GM23248 (cell line): ENCODE results near the gene TBC1D10A. TPM values are rescaled to one million over a fixed set of nuclear protein-coding genes. Genes with fewer than 3 reads are reported as not detected.

Source experiments
- DNase-seq: peaks from one replicate; pipeline ENCODE4 v3.0.0-alpha.2; 2015
- H2AFZ ChIP-seq: fragments of 200-600 bp; sonication (generic); 2 replicates; pipeline ENCODE4 v1.6.1; 2016; ENCODE audit warnings: antibody characterized with exemption
- H3F3A ChIP-seq: fragments of 200-600 bp; sonication (generic); 2 replicates; pipeline ENCODE4 v1.6.1; 2016; ENCODE audit warnings: mild to moderate bottlenecking, antibody characterized with exemption, mixed run types; ENCODE audit not compliant: insufficient read depth
- H3K27ac ChIP-seq: fragments of 200-600 bp; sonication (generic); 2 replicates; pipeline ENCODE4 v1.5.1; 2016; ENCODE audit warnings: mild to moderate bottlenecking
- H3K27me3 ChIP-seq: fragments of 200-600 bp; sonication (generic); replicated peaks from 2 replicates; pipeline ENCODE4 v1.6.1; 2016; ENCODE audit warnings: mild to moderate bottlenecking; ENCODE audit not compliant: insufficient read depth
- H3K36me3 ChIP-seq: fragments of 200-600 bp; sonication (generic); 2 replicates; pipeline ENCODE4 v1.6.1; 2016; ENCODE audit warnings: low read depth, mild to moderate bottlenecking
- H3K4me1 ChIP-seq: fragments of 200-600 bp; sonication (generic); 2 replicates; pipeline ENCODE4 v1.6.1; 2016; ENCODE audit warnings: mild to moderate bottlenecking; ENCODE audit not compliant: insufficient read depth
- H3K4me2 ChIP-seq: fragments of 200-600 bp; sonication (generic); one replicate; pipeline ENCODE4 v1.6.1; 2016; ENCODE audit warnings: mild to moderate bottlenecking; ENCODE audit not compliant: unreplicated experiment
- H3K4me3 ChIP-seq: fragments of 200-600 bp; sonication (generic); 2 replicates; pipeline ENCODE4 v1.5.1; 2016; ENCODE audit warnings: mild to moderate bottlenecking
- H3K79me2 ChIP-seq: fragments of 200-600 bp; sonication (generic); 2 replicates; pipeline ENCODE4 v1.6.1; 2016; ENCODE audit warnings: mild to moderate bottlenecking; ENCODE audit not compliant: insufficient read depth
- H3K9ac ChIP-seq: fragments of 200-600 bp; sonication (generic); 2 replicates; pipeline ENCODE4 v1.6.1; 2016; ENCODE audit warnings: mild to moderate bottlenecking
- H3K9me2 ChIP-seq: fragments of 200-600 bp; sonication (generic); 2 replicates; pipeline ENCODE4 v1.6.1; 2016; ENCODE audit warnings: mixed run types, mild to moderate bottlenecking, moderate library complexity; ENCODE audit not compliant: insufficient read depth
- H3K9me3 ChIP-seq: fragments of 200-600 bp; sonication (generic); one replicate; pipeline ENCODE4 v1.6.1; 2017; ENCODE audit warnings: low read depth
- H4K20me1 ChIP-seq: fragments of 200-600 bp; sonication (generic); 2 replicates; pipeline ENCODE4 v1.6.0; 2016; ENCODE audit not compliant: insufficient read depth
- EZH2 ChIP-seq: fragments of 200-600 bp; sonication (generic); IDR thresholded peaks from 2 replicates; pipeline ENCODE4 v1.6.1; 2018; ENCODE audit warnings: antibody characterized with exemption, mild to moderate bottlenecking; ENCODE audit not compliant: insufficient read depth, poor library complexity, severe bottlenecking
- EZH2phosphoT487 ChIP-seq: fragments of 200-600 bp; sonication (generic); IDR thresholded peaks from 2 replicates; pipeline ENCODE4 v1.6.1; 2018; ENCODE audit warnings: antibody characterized with exemption, moderate library complexity, mild to moderate bottlenecking, low read depth; ENCODE audit not compliant: insufficient read depth
- WGBS, 2 experiments: methylation state at CpG; one replicate each; pipeline ENCODE4 v1.1.6; 2015 to 2017; ENCODE audit warnings: low lambda C conversion rate in 2 of 2, low coverage in 1 of 2; ENCODE audit errors: missing lambda C conversion rate in 2 of 2; 5-methylcytosine and 5-hydroxymethylcytosine counted together
- in situ Hi-C: fragments of 300-500 bp; cut with MboI; formaldehyde crosslinking; loops from 2 replicates; pipeline ENCODE4 v1.15.0; 2020
- polyA plus RNA-seq: library from polyadenylated mRNA; unstranded; fragments of >200 nt; fragmentation: Nextera tagmentation; extraction: Ambion mirVana; gene quantifications from 2 replicates; pipeline ENCODE4 v1.2.1, GENCODE V29; 2016
- total RNA-seq: library from RNA; depleted of rRNA; stranded (reverse); fragments of >200 nt; shearing (Covaris generic); gene quantifications from 2 replicates; pipeline ENCODE4 v1.2.3, GENCODE V29; 2014

Gene TBC1D10A
- total and polyA plus RNA-seq, 2 experiments from 2014 or later: 16.9 to 21.9 TPM

GRCh38 chr22:30251711-30252110, 75.0 kb downstream of the TBC1D10A start:
- no peak overlapping the region for H2AFZ ChIP-seq
- peak; percentile 62 for DNase-seq
- H3K4me2 ChIP-seq: no peak overlapping the region
- H3K9me3 ChIP-seq: no peaks in the 10 kb centered on the region
- no peaks in the 10 kb centered on the region for H4K20me1 ChIP-seq
- in situ Hi-C loops: no loop called here
- no peak overlapping the region for H3K27ac ChIP-seq
- TF ChIP-seq EZH2phosphoT487 (no peak), EZH2 (no peak)
- H3K9ac ChIP-seq: no peak overlapping the region
- no peaks in the 10 kb centered on the region for H3K9me2 ChIP-seq
- peaks cover 25% of the 10 kb centered on the region for H3K4me1 ChIP-seq
- H3K79me2 ChIP-seq: no peaks in the 10 kb centered on the region
- H3K36me3 ChIP-seq: no peaks in the 10 kb centered on the region
- H3K4me3 ChIP-seq: no peak overlapping the region
- peaks cover 5% of the 10 kb centered on the region; the same call in 1 of the 2 replicates for H3F3A ChIP-seq
- no peaks in the 10 kb centered on the region for H3K27me3 ChIP-seq
- 45 to 57% methylated on average over 10 of the region's 10 CpGs for WGBS, 2 experiments

DNA sequence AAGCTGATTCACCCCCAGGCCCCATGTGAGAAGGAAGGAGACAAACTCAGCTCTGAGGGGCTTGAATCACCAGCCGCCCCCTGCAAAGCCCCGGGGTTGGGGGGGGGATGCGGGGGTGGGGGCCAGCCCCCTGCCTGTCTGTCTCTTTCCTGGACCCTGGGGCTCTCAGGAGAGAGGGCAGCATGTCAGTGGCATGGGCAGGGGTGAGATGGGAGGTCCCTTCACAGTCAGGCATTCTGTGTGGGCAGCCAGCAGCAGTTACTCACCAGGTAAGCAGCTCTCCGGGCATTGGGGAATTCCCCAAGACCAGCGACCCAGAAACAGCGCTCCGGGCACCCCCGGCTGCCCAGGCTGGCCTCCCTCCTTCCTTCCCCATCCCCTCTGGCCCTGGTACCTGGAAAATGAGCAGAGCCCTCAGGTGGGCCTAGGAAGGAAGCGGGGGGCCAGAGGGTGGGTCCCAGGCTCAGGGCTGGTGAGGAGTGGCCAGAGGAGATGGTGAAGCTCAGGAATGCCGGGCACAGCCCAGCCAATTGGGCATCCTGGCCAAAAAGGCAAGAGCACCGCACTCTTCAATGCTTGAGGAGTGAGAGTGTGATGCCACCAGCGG, 76.0 kb downstream of the TBC1D10A start:
- Histone ChIP-seq H3K9me2 (no peaks in the 10 kb centered on the region), H3K27ac (no peak overlapping the region), H3K36me3 (no peaks in the 10 kb centered on the region), H3K4me1 (peaks cover 25% of the 10 kb centered on the region), H3K79me2 (no peaks in the 10 kb centered on the region), H3K4me3 (no peak overlapping the region), H3K9ac (no peak overlapping the region), H4K20me1 (no peaks in the 10 kb centered on the region), H3K27me3 (no peaks in the 10 kb centered on the region), H2AFZ (no peak overlapping the region), H3K4me2 (no peak overlapping the region), H3K9me3 (no peaks in the 10 kb centered on the region), H3F3A (peaks cover 5% of the 10 kb centered on the region; the same call in 1 of the 2 replicates)
- in situ Hi-C loops: no loop called here
- TF ChIP-seq EZH2: no peak
- TF ChIP-seq EZH2phosphoT487: no peak
- WGBS, 2 experiments: 29 to 51% methylated on average over 9 to 12 of the region's 12 CpGs
- peak; percentile 89 for DNase-seq

DNA sequence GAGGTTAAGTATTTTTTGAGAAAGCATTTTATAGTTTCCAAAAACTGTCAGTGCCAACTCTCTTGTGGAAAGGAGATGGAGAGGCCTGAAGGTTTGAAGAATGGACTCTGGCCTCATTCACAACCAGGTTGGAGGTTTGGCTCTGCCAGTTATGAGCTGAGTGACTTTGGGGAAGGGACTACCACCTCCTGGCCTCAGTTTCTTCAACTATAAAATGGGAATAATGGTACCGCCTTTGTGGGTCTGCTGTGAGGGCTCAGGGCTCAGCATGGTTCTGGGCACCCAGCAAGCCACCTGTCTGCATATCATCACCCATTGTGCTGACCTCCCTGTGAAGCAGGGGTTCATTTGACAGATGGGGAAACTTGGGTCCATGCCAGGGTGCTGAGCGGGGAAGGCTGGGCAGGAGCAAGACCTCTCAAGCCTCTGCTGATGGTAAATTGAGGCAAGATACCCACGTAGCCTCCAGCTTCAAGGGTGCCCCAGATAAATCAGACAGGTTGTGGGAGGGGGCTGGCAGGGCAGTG, 76.6 kb downstream of the TBC1D10A start:
- no peaks in the 10 kb centered on the region for H3K36me3 ChIP-seq
- no peaks in the 10 kb centered on the region for H3K9me2 ChIP-seq
- H3F3A ChIP-seq: peaks cover 5% of the 10 kb centered on the region; the same call in 1 of the 2 replicates
- WGBS, 2 experiments: 92 to 100% methylated on average over 3 of the region's 3 CpGs
- no peak overlapping the region for H2AFZ ChIP-seq
- no peak overlapping the region for H3K27ac ChIP-seq
- in situ Hi-C loops: no loop called here
- H3K4me3 ChIP-seq: no peak overlapping the region
- DNase-seq: no peak
- H3K79me2 ChIP-seq: no peaks in the 10 kb centered on the region
- H3K9ac ChIP-seq: no peak overlapping the region
- no peaks in the 10 kb centered on the region for H3K9me3 ChIP-seq
- no peaks in the 10 kb centered on the region for H3K27me3 ChIP-seq
- no peak overlapping the region for H3K4me2 ChIP-seq
- no peaks in the 10 kb centered on the region for H4K20me1 ChIP-seq
- TF ChIP-seq EZH2 (no peak), EZH2phosphoT487 (no peak)
- peaks cover 25% of the 10 kb centered on the region for H3K4me1 ChIP-seq

- H3K4me1 ChIP-seq: peaks cover 25% of the 10 kb centered on the region
- no peaks in the 10 kb centered on the region for H3K9me2 ChIP-seq
- H3K36me3 ChIP-seq: no peaks in the 10 kb centered on the region
- no peak for TF ChIP-seq EZH2
- no peak overlapping the region for H3K4me3 ChIP-seq
- H3K27me3 ChIP-seq: no peaks in the 10 kb centered on the region
- H3K9ac ChIP-seq: no peak overlapping the region
- no peaks in the 10 kb centered on the region for H3K79me2 ChIP-seq
- no peak overlapping the region for H3K4me2 ChIP-seq
- peak; percentile 35 for DNase-seq
- H4K20me1 ChIP-seq: no peaks in the 10 kb centered on the region
- peaks cover 5% of the 10 kb centered on the region; the same call in 1 of the 2 replicates for H3F3A ChIP-seq
- no peaks in the 10 kb centered on the region for H3K9me3 ChIP-seq
- in situ Hi-C loops: no loop called here
- no peak overlapping the region for H2AFZ ChIP-seq
- 68 to 70% methylated on average over 21 to 25 of the region's 27 CpGs for WGBS, 2 experiments
- H3K27ac ChIP-seq: no peak overlapping the region
Observed at GRCh38 chr22:30249049-30250038, 77.4 kb downstream of the TBC1D10A start.
